Measurements from ENCODE around the gene TNFRSF1A.

TNFRSF1A gene

DNA sequence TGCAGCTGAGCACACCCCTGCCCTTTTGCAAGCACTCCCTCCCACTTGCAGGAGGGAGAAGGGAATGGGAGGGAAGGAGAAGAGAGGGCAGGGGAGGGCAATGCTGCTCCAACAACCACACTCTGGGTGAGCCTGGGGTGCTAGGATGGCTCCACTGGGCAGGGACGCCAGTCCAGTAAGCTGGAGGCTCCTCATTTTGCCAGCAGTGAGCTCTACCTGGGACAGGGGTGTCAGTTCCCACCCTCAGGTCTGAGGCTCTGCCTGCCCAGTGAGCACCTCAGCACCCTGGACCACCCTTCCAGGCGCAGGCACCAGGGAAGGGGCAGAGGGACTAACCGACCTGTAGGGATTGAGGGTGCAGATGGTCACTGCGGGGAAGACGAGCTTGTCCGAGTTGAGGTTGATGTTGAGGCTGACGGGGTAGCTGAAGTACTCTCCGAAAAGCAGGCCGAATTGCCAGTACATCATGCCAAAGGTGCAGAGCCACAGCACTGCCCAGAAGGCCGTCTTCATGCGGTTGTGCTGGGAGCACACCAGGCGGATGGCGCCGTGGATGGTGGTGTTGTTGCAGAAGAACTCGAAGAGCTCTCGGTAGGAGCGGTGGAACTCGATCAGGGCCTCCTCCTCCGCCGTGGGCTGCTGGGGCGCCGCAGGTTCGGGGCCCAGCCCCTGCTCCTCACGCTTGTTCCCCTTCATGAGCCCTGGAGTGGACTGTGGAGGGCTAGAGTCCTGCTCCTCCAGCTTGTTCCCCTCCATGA lies 32.3 kb upstream of the TNFRSF1A start:
- no peak for DNase-seq (ENCODE audit: low read depth)
- H3K4me3 ChIP-seq (ENCODE audit: low read depth, low read length), result peak overlapping the region; percentile 58
- TF ChIP-seq, protein P1, sequence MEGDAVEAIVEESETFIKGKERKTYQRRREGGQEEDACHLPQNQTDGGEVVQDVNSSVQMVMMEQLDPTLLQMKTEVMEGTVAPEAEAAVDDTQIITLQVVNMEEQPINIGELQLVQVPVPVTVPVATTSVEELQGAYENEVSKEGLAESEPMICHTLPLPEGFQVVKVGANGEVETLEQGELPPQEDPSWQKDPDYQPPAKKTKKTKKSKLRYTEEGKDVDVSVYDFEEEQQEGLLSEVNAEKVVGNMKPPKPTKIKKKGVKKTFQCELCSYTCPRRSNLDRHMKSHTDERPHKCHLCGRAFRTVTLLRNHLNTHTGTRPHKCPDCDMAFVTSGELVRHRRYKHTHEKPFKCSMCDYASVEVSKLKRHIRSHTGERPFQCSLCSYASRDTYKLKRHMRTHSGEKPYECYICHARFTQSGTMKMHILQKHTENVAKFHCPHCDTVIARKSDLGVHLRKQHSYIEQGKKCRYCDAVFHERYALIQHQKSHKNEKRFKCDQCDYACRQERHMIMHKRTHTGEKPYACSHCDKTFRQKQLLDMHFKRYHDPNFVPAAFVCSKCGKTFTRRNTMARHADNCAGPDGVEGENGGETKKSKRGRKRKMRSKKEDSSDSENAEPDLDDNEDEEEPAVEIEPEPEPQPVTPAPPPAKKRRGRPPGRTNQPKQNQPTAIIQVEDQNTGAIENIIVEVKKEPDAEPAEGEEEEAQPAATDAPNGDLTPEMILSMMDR (IDR thresholded peaks at IDR 0.05; ENCODE audit: control insufficient read depth, extremely low read depth, insufficient read depth), result no peak

DNA sequence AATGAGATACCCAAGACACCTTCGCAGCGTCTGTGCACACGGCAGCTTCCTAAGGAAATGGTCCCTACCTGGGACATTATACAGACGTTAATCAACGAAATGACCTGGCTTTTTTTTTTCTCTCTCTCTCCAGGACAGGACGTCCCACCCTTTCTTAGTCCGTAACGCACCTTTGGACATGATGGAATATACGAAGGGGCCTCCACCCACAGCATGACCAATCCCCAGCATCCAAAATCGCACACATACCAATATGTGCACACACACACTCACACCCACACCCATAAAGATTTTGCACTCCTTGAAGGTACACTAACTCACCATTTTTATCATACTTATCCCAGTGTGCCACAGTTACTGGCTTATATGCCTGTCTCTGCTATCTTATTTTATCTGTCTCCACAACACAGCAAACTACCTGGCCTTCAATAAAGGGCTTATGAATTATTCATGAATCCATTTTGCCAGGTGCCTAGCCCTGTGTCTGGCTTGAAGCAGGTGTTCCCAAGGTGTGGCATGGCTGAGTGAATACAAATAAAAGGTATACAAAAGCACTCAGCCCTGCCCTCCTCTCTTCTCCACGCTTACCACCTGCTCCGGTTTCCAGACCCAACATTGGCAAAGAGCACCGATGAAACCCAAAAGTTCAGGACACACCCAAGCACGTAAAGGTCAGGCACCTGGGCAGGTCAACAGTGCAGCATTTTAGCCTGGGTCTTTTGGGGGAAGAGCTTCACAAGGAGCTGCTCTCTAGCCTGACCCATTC lies 31.3 kb upstream of the TNFRSF1A start:
- no peak for DNase-seq (ENCODE audit: low read depth)
- TF ChIP-seq, protein P1 (IDR thresholded peaks at IDR 0.05; ENCODE audit: control insufficient read depth, extremely low read depth, insufficient read depth), result no peak

DNA sequence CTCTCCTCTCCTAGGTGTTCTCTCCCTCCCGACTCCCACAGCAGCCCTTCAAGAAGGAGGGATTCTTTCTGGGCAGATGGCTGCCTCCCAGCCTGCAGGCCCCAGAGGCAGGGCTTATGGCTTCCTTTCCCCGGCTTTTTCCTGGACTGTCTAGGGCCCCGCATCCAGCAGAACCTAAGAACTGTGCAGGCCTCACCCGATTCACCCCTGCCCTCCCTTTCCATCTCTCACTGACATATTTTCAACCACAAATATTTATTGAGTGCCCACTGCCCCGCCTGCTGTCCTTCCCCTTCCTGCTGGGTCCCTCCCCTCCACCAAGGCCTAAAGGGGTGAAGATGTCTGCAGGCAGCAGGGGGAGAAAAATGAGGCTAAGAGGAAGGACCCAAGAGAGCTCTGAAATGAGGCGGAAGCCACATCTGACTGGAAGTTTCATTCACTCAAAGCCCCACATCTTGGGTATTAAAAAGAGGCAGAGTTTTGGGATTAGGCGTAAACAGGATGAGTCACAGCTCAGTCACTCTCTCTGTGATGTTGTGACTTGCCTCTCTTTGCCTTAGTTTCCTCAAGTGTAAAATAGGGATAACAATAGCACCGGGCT lies 30.6 kb upstream of the TNFRSF1A start:
- TF ChIP-seq, protein P1 (IDR thresholded peaks at IDR 0.05; ENCODE audit: control insufficient read depth, extremely low read depth, insufficient read depth), result no peak
- no peak for DNase-seq (ENCODE audit: low read depth)
- peak overlapping the region; percentile 58 for H3K4me3 ChIP-seq (ENCODE audit: low read depth, low read length)

More for the DNA sequence above, 31.3 kb upstream of the TNFRSF1A start:
- peak overlapping the region; percentile 58 for H3K4me3 ChIP-seq (ENCODE audit: low read depth, low read length)

DNA sequence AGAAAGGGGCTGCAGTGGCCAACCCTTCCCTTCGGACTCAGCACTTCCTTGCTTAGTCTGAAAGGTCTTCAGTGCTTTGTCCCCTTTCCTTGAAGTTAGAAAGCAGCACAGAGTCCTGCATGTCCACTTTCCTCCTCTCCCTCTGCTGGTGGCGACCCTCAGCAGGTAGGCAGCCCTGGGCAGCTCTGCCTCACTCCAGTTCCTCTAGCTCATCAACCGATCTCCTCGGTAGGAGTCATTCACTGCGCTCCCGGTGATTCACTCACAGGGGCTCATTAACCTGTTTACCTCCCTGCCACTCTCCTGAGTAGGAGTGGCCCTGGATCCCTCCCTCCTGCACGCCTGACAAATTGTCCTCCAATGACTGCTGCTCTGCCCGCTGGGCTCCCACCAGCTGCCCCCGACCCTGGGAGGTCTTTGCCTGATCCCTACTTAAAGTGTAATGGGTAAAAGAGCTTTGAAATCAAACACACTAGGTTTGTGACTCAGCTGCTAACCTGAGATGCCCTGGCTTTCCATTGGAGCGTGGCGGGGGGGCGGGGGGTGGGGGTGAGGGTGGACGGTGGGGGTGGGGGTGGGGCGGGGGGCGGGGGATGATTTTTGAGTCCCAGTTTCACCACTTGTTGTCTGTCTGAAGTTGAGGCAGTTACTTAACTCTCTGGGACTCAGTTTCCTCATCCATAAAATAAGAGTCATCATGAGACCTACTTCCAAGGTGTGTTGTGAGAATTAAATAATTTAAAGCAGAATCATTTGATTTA lies 29.3 kb upstream of the TNFRSF1A start:
- TF ChIP-seq, protein P1 (IDR thresholded peaks at IDR 0.05; ENCODE audit: control insufficient read depth, extremely low read depth, insufficient read depth), result no peak
- H3K4me3 ChIP-seq (ENCODE audit: low read depth, low read length), result peak overlapping the region; percentile 42
- peak; percentile 74 for DNase-seq (ENCODE audit: low read depth)

DNA sequence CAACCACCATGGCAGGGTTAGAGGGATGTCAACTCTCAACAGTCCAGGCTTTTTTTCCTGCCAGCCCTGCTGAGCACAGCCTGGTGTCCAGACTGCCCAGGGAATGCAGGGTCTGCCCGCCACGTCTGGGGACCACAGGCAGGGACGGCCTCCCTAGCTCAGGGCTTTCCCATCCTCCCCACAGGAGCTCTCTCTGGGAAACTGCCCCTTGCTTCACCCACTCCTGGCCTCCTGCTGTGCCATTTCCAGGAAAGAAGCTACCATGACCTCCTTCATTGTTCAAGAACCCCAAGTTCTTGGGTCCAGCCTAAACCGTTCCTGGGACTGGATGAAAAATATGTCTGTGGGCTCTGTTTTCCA lies 28.7 kb upstream of the TNFRSF1A start:
- TF ChIP-seq, protein P1 (IDR thresholded peaks at IDR 0.05; ENCODE audit: control insufficient read depth, extremely low read depth, insufficient read depth), result no peak
- no peak for DNase-seq (ENCODE audit: low read depth)
- peak overlapping the region; percentile 42 for H3K4me3 ChIP-seq (ENCODE audit: low read depth, low read length)

DNA sequence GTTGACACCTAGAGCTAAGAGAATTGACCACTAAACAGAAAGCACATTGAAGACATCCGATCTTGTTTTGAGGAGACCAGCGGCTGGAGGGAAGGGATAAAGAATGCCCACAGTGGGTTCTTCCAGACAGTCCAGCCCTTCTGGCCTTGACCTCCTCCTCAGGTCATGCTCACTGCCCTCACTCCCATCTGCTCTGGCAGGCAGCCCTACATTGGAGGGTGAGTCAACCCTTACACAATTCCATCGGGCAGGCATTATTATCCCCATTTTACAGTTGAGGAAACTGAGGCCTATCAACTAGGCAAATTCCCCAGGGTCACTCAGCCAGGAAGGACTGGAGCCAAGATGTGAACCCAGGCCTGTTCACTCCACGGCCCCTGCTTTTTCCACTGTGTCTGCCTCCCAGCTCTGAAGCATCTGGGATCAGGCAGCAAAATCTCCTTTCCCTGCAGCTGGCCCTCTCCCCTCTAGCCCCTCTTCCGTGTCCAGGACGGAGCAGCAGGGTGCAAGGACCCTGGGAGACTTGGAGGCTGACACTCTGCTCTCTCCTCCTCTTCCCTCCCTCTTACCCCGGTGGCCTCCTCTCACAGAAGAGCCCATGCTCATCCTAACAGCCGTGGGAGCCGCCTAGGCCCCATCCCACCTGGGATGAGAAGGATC lies 28.2 kb upstream of the TNFRSF1A start:
- TF ChIP-seq, protein P1 (IDR thresholded peaks at IDR 0.05; ENCODE audit: control insufficient read depth, extremely low read depth, insufficient read depth), result no peak
- no peak overlapping the region for H3K4me3 ChIP-seq (ENCODE audit: low read depth, low read length)
- no peak for DNase-seq (ENCODE audit: low read depth)

All from LNCaP clone FGC (cell line).